LNCaP clone FGC (cell line): ENCODE measurements around the gene PDLIM7.

Experiments
- DNase-seq: peaks from one replicate; pipeline ENCODE4 v3.0.0-alpha.2; 2011; ENCODE audit warnings: low read depth
- H3K4me3 ChIP-seq: 2 replicates; pipeline ENCODE4 v1.5.1; 2011; ENCODE audit warnings: mild to moderate bottlenecking, low read depth, low read length, control low read depth
- TF ChIP-seq, protein P1 (sequence below): IDR thresholded peaks from 2 replicates; pipeline ENCODE4 v1.5.1; 2012; ENCODE audit warnings: mild to moderate bottlenecking; ENCODE audit not compliant: control insufficient read depth, insufficient read depth; ENCODE audit errors: extremely low read depth

The PDLIM7 gene

DNA sequence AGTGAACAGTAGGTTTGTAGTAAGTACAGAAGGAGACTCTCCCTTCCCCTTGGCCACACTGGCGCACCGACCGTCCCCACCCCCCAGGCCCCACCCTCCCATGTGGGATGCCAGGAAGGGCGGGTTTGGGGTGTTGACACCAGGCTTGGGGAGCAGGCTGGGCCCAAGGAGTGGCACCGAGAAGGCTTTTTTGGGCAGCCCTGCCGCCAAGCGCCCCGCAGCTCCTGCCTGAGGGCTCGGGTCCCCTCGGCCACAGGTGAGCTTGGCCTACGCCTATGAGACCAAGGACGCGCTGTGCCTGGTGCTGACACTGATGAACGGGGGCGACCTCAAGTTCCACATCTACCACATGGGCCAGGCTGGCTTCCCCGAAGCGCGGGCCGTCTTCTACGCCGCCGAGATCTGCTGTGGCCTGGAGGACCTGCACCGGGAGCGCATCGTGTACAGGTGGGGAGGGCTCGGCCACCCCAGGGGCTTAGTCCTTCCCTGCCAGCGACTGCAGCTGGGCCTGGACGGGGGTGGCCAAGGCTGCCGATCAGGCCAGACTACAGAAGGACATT lies 63.7 kb downstream of the PDLIM7 start:
- no peak overlapping the region for H3K4me3 ChIP-seq
- DNase-seq = no peak
- TF ChIP-seq, protein P1, sequence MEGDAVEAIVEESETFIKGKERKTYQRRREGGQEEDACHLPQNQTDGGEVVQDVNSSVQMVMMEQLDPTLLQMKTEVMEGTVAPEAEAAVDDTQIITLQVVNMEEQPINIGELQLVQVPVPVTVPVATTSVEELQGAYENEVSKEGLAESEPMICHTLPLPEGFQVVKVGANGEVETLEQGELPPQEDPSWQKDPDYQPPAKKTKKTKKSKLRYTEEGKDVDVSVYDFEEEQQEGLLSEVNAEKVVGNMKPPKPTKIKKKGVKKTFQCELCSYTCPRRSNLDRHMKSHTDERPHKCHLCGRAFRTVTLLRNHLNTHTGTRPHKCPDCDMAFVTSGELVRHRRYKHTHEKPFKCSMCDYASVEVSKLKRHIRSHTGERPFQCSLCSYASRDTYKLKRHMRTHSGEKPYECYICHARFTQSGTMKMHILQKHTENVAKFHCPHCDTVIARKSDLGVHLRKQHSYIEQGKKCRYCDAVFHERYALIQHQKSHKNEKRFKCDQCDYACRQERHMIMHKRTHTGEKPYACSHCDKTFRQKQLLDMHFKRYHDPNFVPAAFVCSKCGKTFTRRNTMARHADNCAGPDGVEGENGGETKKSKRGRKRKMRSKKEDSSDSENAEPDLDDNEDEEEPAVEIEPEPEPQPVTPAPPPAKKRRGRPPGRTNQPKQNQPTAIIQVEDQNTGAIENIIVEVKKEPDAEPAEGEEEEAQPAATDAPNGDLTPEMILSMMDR = no peak
